Peyer's patch (tissue), 4 donors: ENCODE data around the gene CHFR. TPM values are rescaled to one million over a fixed set of nuclear protein-coding genes. Genes with fewer than 3 reads are reported as not detected.
"Not testable (repeated sequence)": the region's sequence is repeated elsewhere in the genome, so short reads cannot be mapped to it uniquely, and the experiment has no call there.

Source experiments
- DNase-seq, 3 donors: peaks; one replicate each; pipeline ENCODE4 v3.0.0-alpha.2; 2017 to 2019
- H3K27ac ChIP-seq, 4 donors: fragments of 200-600 bp; sonication (generic); one replicate each; pipeline ENCODE4 v1.5.1; 2016 to 2019
- H3K27me3 ChIP-seq, 2 donors: fragments of 200-600 bp; sonication (generic); one replicate each; pipeline ENCODE4 v1.5.1; 2019
- H3K36me3 ChIP-seq, 3 donors: fragments of 200-600 bp; sonication (generic); one replicate each; pipeline ENCODE4 v1.5.1; 2016 to 2019
- H3K4me1 ChIP-seq, 4 donors: fragments of 200-600 bp; sonication (generic); one replicate each; pipeline ENCODE4 v1.5.1; 2016 to 2019
- H3K4me3 ChIP-seq, 4 donors: fragments of 200-600 bp; sonication (generic); 1 replicate in 3 of 4; 2 replicates in 1 of 4; pipeline ENCODE4 v1.5.1; 2016 to 2019; ENCODE audit warnings: mild to moderate bottlenecking in 1 of 4
- H3K9me3 ChIP-seq, 4 donors: fragments of 200-600 bp; sonication (generic); one replicate each; pipeline ENCODE4 v1.5.1; 2016 to 2019; ENCODE audit warnings: mild to moderate bottlenecking in 1 of 4
- CTCF ChIP-seq, 6 experiments: fragments of 450-650 bp in 4 of 6; fragments of 200-600 bp in 2 of 6; sonication (generic) in 1 of 6; IDR thresholded peaks; one replicate each; pipeline ENCODE4 v1.5.1; 2017 to 2019; ENCODE audit warnings: antibody characterized with exemption in 6 of 6, mild to moderate bottlenecking in 3 of 6, moderate library complexity in 1 of 6
- POLR2A ChIP-seq, 2 donors: fragments of 450-650 bp; IDR thresholded peaks; one replicate each; pipeline ENCODE4 v1.5.1; 2017; ENCODE audit warnings: antibody characterized with exemption in 2 of 2, mild to moderate bottlenecking in 2 of 2, moderate library complexity in 2 of 2
- total RNA-seq, 4 donors: library from RNA; depleted of rRNA; stranded (reverse); fragments of >200 nt; gene quantifications; one replicate each; pipeline ENCODE4 v1.1.0, GENCODE V29; 2016

Gene CHFR
- total RNA-seq, 4 donors from 2014 or later, result 80.6 to 125 (median 94.7) TPM

- Histone ChIP-seq H3K27ac (no peak overlapping the region), H3K27me3 (no peaks in the 10 kb centered on the region), H3K36me3 (peaks cover 0 to 95% (median 0%) of the 10 kb centered on the region in 3 donors), H3K4me1 (no peaks in the 10 kb centered on the region), H3K9me3 (no peaks in the 10 kb centered on the region), H3K4me3 (no peak overlapping the region)
- TF ChIP-seq POLR2A (IDR thresholded peaks at IDR 0.05), result no peak
- TF ChIP-seq CTCF (IDR thresholded peaks at IDR 0.05), result no peak
- no peak for DNase-seq
Measured at GRCh38 chr12:132848521-132848920, 38.9 kb downstream of the CHFR start.

- Histone ChIP-seq H3K36me3 (peaks cover 0 to 95% (median 0%) of the 10 kb centered on the region in 3 donors), H3K4me1 (no peaks in the 10 kb centered on the region)
- TF ChIP-seq POLR2A (IDR thresholded peaks at IDR 0.05) (no peak), CTCF (IDR thresholded peaks at IDR 0.05) (no peak)
Measured at GRCh38 chr12:132847363-132848356, 39.7 kb downstream of the CHFR start.

GRCh38 chr12:132844681-132845080 lies 42.7 kb downstream of the CHFR start:
- H3K9me3 ChIP-seq, H3K27ac ChIP-seq, H3K27me3 ChIP-seq, DNase-seq, H3K4me3 ChIP-seq, H3K4me1 ChIP-seq: not testable (repeated sequence)
- peaks cover 0 to 94% (median 0%) of the 10 kb centered on the region in 3 donors for H3K36me3 ChIP-seq

More at GRCh38 chr12:132847363-132848356, 39.7 kb downstream of the CHFR start:
- Histone ChIP-seq H3K4me3 (no peak overlapping the region), H3K27me3 (no peaks in the 10 kb centered on the region), H3K27ac (no peak overlapping the region), H3K9me3 (no peaks in the 10 kb centered on the region)
- no peak for DNase-seq

- DNase-seq, result no peak
- peaks cover 0 to 75% (median 0%) of the 10 kb centered on the region in 3 donors for H3K36me3 ChIP-seq
Measured at GRCh38 chr12:132842449-132843045, 44.9 kb downstream of the CHFR start.

GRCh38 chr12:132841151-132841550 lies 46.3 kb downstream of the CHFR start:
- Histone ChIP-seq H3K9me3 (no peaks in the 10 kb centered on the region), H3K36me3 (peaks cover 0 to 62% (median 0%) of the 10 kb centered on the region in 3 donors), H3K27ac (no peak overlapping the region), H3K27me3 (no peaks in the 10 kb centered on the region), H3K4me1 (no peaks in the 10 kb centered on the region), H3K4me3 (no peak overlapping the region)
- DNase-seq, result no peak
- TF ChIP-seq POLR2A (IDR thresholded peaks at IDR 0.05) (no peak), CTCF (IDR thresholded peaks at IDR 0.05) (no peak)

More at GRCh38 chr12:132842449-132843045, 44.9 kb downstream of the CHFR start:
- Histone ChIP-seq H3K4me3 (no peak overlapping the region), H3K27ac (no peak overlapping the region), H3K4me1 (no peaks in the 10 kb centered on the region), H3K9me3 (no peaks in the 10 kb centered on the region), H3K27me3 (no peaks in the 10 kb centered on the region)
- TF ChIP-seq CTCF (IDR thresholded peaks at IDR 0.05) (no peak), POLR2A (IDR thresholded peaks at IDR 0.05) (no peak)

GRCh38 chr12:132840536-132840935 lies 46.9 kb downstream of the CHFR start:
- H3K9me3 ChIP-seq, result no peaks in the 10 kb centered on the region
- H3K4me3 ChIP-seq, result no peak overlapping the region
- peaks cover 0 to 57% (median 0%) of the 10 kb centered on the region in 3 donors for H3K36me3 ChIP-seq
- H3K4me1 ChIP-seq, result no peaks in the 10 kb centered on the region
- TF ChIP-seq POLR2A (IDR thresholded peaks at IDR 0.05), result no peak
- no peak for TF ChIP-seq CTCF (IDR thresholded peaks at IDR 0.05)
- no peak overlapping the region for H3K27ac ChIP-seq
- H3K27me3 ChIP-seq, result no peaks in the 10 kb centered on the region
- no peak for DNase-seq
